ENCODE measurements around the gene NNT.
"Not testable (repeated sequence)": the region's sequence is repeated elsewhere in the genome, so short reads cannot be mapped to it uniquely, and the experiment has no call there.

The NNT gene

DNA sequence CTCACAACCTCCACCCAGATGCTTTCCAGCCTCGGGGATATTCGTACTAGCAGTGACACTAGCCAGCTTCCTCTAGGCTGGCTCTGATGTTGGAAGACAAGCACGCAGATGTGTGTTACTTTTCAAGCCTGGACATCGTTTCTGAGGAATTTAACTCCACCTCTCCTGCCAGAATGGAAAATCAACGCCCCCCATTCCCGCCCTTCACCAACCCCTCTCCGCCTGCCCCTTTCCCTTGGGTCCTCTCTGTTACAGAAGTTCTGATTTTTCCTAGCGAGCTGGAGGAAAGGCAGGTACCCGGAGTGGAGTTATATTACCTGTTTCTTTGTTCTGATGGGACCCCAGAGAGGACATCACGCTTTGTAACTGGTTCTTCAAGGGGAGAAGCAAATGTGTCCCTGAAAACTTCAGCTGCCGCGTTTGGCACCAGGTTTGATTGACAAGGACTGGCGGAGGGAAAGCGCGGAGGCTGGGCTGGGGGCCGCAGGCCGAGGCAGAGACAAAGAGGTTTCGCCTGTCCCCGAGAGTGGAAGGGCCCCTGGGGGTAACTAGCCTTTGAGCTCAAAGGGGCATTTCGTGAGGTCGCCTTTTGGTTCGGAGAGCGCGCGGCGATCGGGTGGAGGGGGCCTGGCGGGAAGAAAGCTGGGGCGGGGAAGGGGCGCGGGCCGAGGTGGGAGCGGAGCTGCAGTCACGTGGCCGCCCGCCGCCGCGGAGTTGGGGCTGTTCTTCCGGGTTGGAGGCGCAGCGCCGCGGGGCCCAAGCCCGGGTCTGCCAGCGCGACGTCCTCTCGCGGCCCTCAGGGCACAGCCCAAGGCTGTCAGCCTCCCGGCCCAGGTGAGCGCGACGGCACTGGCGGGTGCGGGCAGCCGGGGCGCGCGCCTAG lies at the start of gene NNT:
NNT (plus strand) TSS at position 720 of the 883 bp plus-strand sequence. CDS start 6,016 bp downstream, outside the sequence.
- DNase-seq: peak; percentile 78 to 80

GRCh38 chr5:43553381-43553780 lies 49.6 kb upstream of the NNT start:
- DNase-seq: no peak

DNA sequence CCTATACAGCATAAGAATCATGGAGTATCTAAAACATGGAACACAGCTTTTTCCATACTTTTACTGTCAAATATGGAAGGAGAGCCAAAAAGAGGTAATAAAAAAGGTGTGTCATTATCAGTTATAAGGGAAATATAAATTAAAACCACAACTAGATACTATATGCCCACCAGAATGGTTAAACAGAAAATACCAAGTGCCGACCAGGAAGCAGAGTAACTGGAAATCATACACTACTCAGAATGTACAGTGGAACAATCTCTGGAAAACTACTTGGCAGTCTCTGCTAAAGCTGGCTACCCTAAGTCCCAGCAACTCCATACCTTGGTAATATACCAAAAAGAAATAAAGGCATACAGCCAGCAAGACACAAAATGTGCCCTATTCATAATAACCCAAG lies 48.5 kb upstream of the NNT start:
- DNase-seq: no peak

DNA sequence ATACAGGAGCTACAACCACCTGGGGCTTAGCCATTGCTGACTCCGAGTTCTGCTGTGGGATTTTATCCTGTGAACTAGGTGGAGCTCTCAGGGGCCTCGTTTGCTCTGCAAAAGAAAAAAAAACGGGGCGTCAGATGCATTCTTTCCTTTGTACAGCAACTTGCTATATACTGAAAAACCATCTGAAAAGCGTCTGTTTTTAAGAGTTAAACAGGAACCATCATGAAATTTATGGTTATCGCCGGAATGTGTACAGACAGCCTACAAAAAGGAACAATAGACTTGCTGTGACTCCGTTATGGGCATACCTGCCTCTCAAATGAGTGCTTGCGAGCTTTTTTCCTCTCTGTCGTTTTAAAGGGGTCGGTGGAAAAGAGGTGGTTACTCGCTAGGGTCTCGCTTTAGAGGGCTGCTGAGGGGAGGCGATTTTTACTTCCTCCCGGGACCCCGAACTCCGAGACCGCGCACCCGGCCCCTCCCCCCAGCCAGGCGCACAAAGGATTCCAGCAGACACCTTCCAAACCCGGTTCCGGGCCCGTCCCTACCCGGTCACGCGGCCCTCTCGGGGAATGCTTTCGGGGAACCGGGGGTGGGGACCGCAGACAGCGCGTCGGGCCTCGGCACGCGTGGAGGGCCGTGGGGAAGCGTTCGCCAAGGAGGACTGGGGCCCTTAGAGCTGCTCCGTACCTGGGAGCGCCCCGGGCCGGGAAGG lies 46.9 kb upstream of the NNT start:
- DNase-seq: peak; percentile 53 to 66

DNA sequence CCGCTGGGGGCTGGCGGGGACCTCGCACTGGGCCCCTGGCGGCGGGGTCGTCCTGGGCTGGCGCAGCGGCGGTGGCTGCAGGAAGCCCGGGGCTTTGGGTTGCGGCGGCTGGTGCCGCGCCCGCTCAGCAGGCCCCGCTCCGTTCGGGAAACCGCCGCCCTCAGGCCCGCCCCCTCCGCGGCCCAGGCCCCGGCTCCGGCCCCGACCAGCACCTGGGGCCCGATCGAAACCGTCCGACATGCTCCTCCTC lies 46.4 kb upstream of the NNT start:
- DNase-seq: peak in 1 of 2 experiments; percentile 84

DNA sequence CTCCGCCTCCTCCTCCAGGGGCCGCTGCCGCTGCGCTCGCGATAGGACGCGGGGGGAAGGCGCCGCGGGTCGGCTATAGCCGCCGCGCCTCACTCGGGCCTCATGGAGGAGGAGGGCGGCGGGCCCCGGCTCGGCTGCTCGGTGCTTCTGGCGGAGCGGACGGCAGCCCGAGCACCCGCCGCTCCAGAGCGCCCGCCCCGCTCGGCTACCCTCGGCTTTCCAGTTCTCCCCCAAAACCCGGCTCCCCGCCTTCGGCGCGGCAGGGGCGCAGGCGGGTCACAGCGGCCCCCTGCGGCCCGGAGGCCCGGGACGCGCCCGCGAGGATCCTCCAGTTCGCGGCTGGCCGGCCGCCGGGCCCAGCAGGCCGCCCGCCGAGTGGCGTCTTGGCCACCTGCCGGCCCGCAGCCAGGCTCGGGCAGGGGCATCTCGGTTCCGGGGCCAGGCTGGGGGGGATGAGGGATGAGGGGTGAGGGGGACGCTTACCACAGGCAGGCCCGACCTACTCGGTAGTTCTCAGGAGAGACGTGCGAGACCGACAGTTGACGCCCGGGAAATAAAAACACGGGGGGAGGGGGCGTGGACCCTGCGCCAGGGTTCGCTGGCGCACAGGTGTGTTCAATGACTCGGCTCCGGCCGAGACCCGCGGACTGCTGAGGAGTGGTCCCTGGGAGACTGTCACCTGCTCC lies 46.0 kb upstream of the NNT start, which contains the start of gene PAIP1:
PAIP1 (minus strand) TSS at position 221 of the 686 bp plus-strand sequence. CDS start 231 bp downstream, outside the sequence.
- peak; percentile 76 to 81 for DNase-seq

- DNase-seq: no peak
These were observed 42.9 kb upstream of the NNT start for GRCh38 chr5:43560128-43560527.

GRCh38 chr5:43561356-43561755 lies 41.6 kb upstream of the NNT start:
- DNase-seq: no peak

DNA sequence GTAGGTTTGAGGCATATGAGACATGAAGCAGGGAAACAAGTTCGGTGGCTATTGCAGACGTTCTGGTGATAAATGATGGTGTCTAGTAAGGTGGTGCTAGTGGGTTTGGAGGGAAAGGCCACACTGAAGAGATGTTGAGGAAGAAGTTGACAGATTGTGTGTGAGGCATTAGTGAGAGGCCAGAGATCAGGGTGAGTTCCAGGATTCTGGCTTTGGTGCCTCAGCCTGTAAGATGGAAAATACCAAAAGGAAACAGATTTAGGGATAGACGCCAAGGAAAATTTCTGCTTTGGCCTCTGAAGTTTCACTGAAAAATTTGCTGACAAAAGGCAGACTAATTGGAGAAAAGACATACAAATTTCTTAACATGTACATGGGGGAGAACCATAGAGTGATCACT lies 39.7 kb upstream of the NNT start:
- no peak for DNase-seq

GRCh38 chr5:43564289-43564850 lies 38.6 kb upstream of the NNT start:
- DNase-seq: no peak

- no peak for DNase-seq
These were observed 37.9 kb upstream of the NNT start for GRCh38 chr5:43565043-43565442.

GRCh38 chr5:43567967-43568366 lies 35.0 kb upstream of the NNT start:
- no peak for DNase-seq

DNA sequence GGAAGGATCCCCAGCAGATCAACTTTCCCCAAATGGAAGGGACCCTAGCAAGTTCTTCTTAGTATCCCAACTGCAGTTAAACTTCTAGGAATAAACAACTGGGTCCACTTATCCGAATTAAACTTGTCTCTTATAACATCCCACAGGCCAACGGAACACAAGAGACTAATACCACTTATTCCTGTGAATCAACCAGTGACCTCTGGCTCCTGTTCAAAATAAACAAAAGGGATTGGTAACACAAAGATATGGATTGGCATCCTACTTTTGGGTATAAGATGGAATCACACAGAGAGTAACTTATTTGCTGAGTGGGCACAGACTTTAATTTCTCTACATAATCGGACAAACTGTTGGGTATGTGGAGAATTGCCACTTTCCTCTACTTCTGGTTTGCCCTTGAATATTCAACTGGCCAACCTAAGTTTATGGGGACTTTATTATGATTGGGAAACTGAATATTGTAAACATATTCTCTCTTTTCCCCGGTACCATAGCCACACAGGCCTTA lies 33.7 kb upstream of the NNT start:
- no peak for DNase-seq

GRCh38 chr5:43570450-43571158 lies 32.4 kb upstream of the NNT start:
- no peak for DNase-seq

- DNase-seq: no peak
These were observed 31.7 kb upstream of the NNT start for GRCh38 chr5:43571237-43571636.

GRCh38 chr5:43572357-43572756 lies 30.6 kb upstream of the NNT start:
- no peak for DNase-seq

- DNase-seq: no peak
These were observed 29.9 kb upstream of the NNT start for GRCh38 chr5:43573058-43573457.

DNA sequence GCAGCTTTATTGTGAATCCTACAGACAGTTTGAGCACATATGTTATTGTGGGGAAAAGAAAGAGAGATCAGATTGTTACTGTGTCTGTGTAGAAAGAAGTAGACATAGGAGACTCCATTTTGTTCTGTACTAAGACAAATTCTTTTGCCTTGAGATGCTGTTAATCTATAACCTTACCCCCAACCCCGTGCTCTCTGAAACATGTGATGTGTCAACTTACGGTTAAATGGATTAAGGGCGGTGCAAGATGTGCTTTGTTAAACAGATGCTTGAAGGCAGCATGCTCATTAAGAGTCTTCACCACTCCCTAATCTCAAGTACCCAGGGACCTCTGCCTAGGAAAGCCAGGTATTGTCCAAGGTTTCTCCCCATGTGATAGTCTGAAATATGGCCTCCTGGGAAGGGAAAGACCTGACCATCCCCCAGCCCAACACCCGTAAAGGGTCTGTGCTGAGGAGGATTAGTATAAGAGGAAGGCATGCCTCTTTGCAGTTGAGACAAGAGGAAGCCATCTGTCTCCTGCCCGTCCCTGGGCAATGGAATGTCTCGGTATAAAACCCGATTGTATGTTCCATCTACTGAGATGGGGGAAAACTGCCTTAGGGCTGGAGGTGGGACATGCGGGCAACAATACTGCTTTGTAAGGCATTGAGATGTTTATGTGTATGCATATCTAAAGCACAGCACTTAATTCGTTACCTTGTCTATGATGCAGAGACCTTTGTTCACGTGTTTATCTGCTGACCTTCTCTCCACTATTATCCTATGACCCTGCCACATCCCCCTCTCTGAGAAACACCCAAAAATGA lies 22.4 kb upstream of the NNT start:
- not testable (repeated sequence) for DNase-seq

GRCh38 chr5:43581398-43581797 lies 21.6 kb upstream of the NNT start:
- no peak for DNase-seq

- DNase-seq: no peak
These were observed 20.6 kb upstream of the NNT start for GRCh38 chr5:43582082-43583005.
